A549 treated with AZD2906 at 1 μM for 4 hours (cell line): Measurements from ENCODE around the gene WFDC5. TPM values are rescaled to one million over a fixed set of nuclear protein-coding genes. Genes with fewer than 3 reads are reported as not detected.

Experiments
- total RNA-seq: library from RNA; stranded (reverse); fragments of 200-300 nt; extraction: Qiagen RNA extraction; gene quantifications from 5 replicates; pipeline ENCODE4 v1.2.3, GENCODE V29; 2022

The WFDC5 gene, protein sequence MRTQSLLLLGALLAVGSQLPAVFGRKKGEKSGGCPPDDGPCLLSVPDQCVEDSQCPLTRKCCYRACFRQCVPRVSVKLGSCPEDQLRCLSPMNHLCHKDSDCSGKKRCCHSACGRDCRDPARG
- 0.08 TPM in 1 of 5 replicates, not detected in the others for total RNA-seq

DNA sequence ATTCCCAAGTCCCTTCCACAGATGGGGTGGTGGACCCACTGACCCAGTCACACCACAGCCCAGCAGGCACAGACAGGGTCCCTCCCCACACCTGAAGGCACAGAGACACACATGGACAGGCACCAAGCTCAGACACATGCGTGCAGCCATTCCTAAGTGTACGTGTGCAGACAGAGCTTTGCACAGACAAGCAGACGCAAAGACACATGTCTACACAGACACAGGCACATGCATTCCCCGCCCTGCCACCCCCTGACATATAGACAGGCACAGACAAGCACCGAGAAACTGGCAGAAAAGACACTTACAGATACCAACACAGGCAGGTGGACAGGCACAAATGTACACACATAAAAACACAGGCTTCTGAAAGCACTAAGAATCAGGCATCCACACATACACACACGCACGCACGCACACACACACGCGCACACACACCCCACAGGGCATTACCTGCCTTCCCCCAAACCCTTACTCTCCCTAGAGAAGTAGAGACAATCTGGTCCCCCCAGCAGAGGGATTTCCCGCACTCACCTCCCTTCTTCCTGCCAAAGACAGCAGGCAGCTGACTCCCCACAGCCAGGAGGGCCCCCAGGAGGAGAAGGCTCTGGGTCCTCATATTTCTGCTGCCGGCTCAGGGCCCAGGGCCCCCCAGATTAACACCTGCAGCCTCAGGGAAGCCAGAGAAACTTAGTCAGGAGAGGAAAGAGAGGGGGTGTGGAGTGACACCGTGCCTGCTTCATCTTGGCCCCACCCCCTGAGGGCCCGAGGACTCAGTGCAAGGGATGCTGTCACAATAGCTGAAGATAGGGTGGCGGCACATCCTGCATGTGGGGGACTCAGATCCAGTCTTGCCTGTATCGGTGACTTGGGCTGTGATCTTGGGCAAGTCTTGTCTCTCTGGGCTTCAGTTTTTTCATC, at the start of gene WFDC5:
WFDC5 (minus strand) TSS at position 710 of the 921 bp plus-strand sequence; CDS start at position 619, 91 bp downstream.

DNA sequence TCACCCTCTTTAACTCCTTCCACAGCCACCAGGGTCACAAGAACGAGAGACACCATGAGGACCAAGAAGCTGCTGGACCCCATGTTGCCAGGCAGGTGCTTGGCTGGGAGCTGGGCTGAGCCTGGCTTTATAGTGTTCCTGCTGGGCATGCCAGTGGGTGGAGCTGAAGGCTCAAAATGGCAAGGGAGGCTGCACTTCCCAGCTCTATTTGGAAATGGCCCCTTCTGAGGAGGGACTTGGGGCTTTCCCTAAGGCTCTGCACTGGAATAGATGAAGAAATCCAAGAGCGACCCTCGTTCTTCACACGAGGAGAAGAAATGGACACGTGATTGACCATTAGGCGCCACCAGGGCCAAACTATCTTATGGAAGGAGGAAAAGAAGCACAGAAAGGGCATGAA, 9.4 kb upstream of the WFDC5 start, which contains the start of gene WFDC12:
WFDC12 (minus strand) TSS at position 101 of the 400 bp plus-strand sequence; CDS start at position 83, 18 bp downstream.

DNA sequence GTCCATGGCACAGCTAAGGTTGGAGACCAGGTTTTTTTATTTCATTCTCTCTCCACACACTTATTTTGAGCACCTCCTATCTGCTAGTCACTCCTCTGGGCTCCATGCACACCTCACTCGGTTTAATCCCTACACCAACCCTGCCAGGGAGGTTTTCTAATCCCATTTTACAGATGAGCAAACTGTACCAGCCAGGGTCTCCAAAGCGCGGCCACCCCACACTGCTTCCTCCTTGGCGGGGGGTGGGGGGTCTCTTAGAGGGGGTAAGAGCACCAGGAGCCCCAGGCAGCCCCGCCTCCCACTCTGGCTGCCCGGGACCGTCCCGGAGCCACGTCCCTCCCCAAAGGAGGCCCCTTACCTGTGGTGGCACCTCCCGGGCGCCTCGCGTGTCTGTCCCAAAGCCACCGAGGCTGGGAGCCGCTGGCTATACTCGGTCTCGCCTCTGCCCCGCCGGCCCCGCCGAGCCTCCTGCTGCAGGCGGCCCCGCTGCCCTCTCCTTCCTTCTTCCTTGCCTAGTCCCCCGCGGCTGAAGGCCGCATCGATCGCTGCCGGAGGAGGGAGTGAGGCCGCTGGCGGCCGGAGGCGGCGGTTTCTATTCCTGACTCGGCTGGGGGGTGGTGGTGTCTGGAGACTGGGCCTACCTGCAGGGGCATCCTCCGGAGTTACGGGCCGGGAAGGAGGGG, 14.3 kb downstream of the WFDC5 start, which contains the start of gene KCNS1:
KCNS1 (minus strand) TSS at position 565 of the 683 bp plus-strand sequence. CDS start 1,891 bp downstream, outside the sequence.

Other genes with a start within 250 kb of the WFDC5 start
- gene YWHAB, start 229.5 kb downstream of the WFDC5 start, total RNA-seq, result 183 to 210 TPM (median 187 TPM) in 5 replicates
- 8.7 to 18.7 TPM (median 15.3 TPM) in 5 replicates for gene PABPC1L, start 205.1 kb downstream of the WFDC5 start, total RNA-seq
- gene TOMM34, start 154.8 kb downstream of the WFDC5 start, total RNA-seq, result 38.6 to 44.3 TPM (median 41.2 TPM) in 5 replicates
- 11.4 to 14.1 TPM (median 12.0 TPM) in 5 replicates for gene STK4, start 148.7 kb downstream of the WFDC5 start, total RNA-seq
- gene KCNS1, start 14.0 kb downstream of the WFDC5 start, total RNA-seq, result not detected in 5 replicates
- gene WFDC12, start 9.3 kb upstream of the WFDC5 start, total RNA-seq, result not detected in 5 replicates
- gene PI3, start 59.7 kb upstream of the WFDC5 start, total RNA-seq, result 2.6 to 5.1 TPM (median 3.0 TPM) in 5 replicates
- gene SEMG1, start 91.9 kb upstream of the WFDC5 start, total RNA-seq, result not detected in 5 replicates
- not detected in 5 replicates for gene SEMG2, start 106.2 kb upstream of the WFDC5 start, total RNA-seq
- gene SLPI, start 139.4 kb upstream of the WFDC5 start, total RNA-seq, result 10.1 to 16.1 TPM (median 11.6 TPM) in 5 replicates
- not detected in 5 replicates for gene RBPJL, start 191.7 kb upstream of the WFDC5 start, total RNA-seq
- 0.10 to 0.22 TPM (median 0.12 TPM) in 4 of 5 replicates, not detected in the other for gene MATN4, start 193.1 kb upstream of the WFDC5 start, total RNA-seq
- gene SDC4, start 233.2 kb upstream of the WFDC5 start, total RNA-seq, result 89.5 to 111 TPM (median 95.6 TPM) in 5 replicates
- gene SYS1, start 248.0 kb upstream of the WFDC5 start, total RNA-seq, result 26.8 to 32.0 TPM (median 29.4 TPM) in 5 replicates